Keratinocyte (primary cell): ENCODE results near the gene BRSK2.

Source experiments
- CTCF ChIP-seq, 3 experiments: IDR thresholded peaks in 1 of 3; conservative IDR thresholded peaks in 1 of 3; optimal IDR thresholded peaks in 1 of 3; 2 replicates in 2 of 3; 3 replicates in 1 of 3; pipeline versions ENCODE3 to v1.5.1; 2011; ENCODE audit warnings: low read length in 3 of 3, mild to moderate bottlenecking in 3 of 3, moderate library complexity in 2 of 3, control low read depth in 1 of 3, inconsistent platforms in 1 of 3; ENCODE audit not compliant: insufficient read depth in 2 of 3; ENCODE audit errors: extremely low read depth in 1 of 3
- EZH2 ChIP-seq: IDR thresholded peaks from one replicate; pipeline ENCODE4 v1.6.1; 2012; ENCODE audit warnings: inconsistent platforms, mild to moderate bottlenecking, low read length, moderate library complexity

DNA sequence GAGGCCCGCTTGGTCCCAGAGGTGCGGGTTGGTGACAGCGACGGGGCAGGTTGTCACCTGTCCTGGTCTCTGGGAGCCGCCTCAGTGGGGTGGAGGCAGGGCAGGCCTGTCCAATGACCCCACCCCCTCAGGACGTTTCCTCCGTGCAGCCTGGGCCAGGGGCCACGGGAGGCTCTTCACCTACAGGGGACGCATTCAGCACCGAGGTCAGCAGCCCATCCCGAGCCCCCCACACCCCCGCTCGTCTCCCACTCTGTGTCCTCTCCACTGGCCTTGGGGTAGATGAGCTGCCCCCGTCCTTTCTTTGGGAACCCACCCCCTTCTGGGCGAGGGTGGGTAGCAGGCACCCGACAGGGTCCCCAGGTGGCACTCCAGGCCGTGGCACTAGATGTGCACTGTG lies 35.7 kb downstream of the BRSK2 start:
- TF ChIP-seq CTCF (optimal IDR thresholded peaks at IDR 0.05 in 1 of 3, IDR thresholded peaks at IDR 0.05 in 1 of 3, conservative IDR thresholded peaks at IDR 0.05 in 1 of 3; ENCODE audit: extremely low read depth in 1 of 3, insufficient read depth in 2 of 3, low read length in 3 of 3) (no peak), EZH2 (no peak)
